Keratinocyte (primary cell): ENCODE measurements around the gene HRAS. TPM values are rescaled to one million over a fixed set of nuclear protein-coding genes. Genes with fewer than 3 reads are reported as not detected.

Experiments
- DNase-seq: peaks from one replicate; pipeline ENCODE4 v3.0.0-alpha.2; 2011; ENCODE audit warnings: low read depth, missing footprints, low spot score
- FAIRE-seq: peaks from 2 replicates; lab custom pipeline; 2011; peaks lifted over from hg19 to GRCh38; lab: Jason Lieb, UNC
- H2AFZ ChIP-seq: 2 replicates; pipeline ENCODE4 v1.6.0; 2012; ENCODE audit warnings: low read length, control low read depth, inconsistent platforms; ENCODE audit not compliant: control insufficient read depth
- H3K27ac ChIP-seq: 2 replicates; pipeline ENCODE4 v1.5.1; 2011; ENCODE audit warnings: low read length; ENCODE audit not compliant: control insufficient read depth, insufficient read depth
- H3K27me3 ChIP-seq: 3 replicates; pipeline ENCODE4 v1.6.0; 2011; ENCODE audit warnings: low read length; ENCODE audit not compliant: control insufficient read depth, insufficient read depth; ENCODE audit errors: extremely low read depth
- H3K36me3 ChIP-seq, 2 experiments: 2 replicates in 1 of 2; 3 replicates in 1 of 2; pipeline ENCODE4 v1.5.1; 2011; ENCODE audit warnings: low read length in 2 of 2, mild to moderate bottlenecking in 1 of 2; ENCODE audit not compliant: control insufficient read depth in 2 of 2, insufficient read depth in 2 of 2; ENCODE audit errors: extremely low read depth in 1 of 2
- H3K4me1 ChIP-seq: 3 replicates; pipeline ENCODE4 v1.5.1; 2011; ENCODE audit warnings: low read length; ENCODE audit not compliant: control insufficient read depth, insufficient read depth; ENCODE audit errors: extremely low read depth
- H3K4me2 ChIP-seq: 3 replicates; pipeline ENCODE4 v1.6.0; 2011; ENCODE audit warnings: low read depth, low read length; ENCODE audit not compliant: control insufficient read depth, insufficient read depth; ENCODE audit errors: extremely low read depth
- H3K4me3 ChIP-seq, 3 experiments: fragments of 200-600 bp in 1 of 3; sonication (generic) in 1 of 3; 2 replicates in 2 of 3; 3 replicates in 1 of 3; pipeline ENCODE4 v1.5.1; 2011 to 2016; ENCODE audit warnings: low read length in 3 of 3, mild to moderate bottlenecking in 3 of 3, control low read depth in 2 of 3, inconsistent platforms in 1 of 3, low read depth in 1 of 3, mixed read lengths in 1 of 3, mixed run types in 1 of 3, moderate library complexity in 1 of 3; ENCODE audit not compliant: control insufficient read depth in 2 of 3, insufficient read depth in 2 of 3; ENCODE audit errors: extremely low read depth in 1 of 3
- H3K79me2 ChIP-seq: 2 replicates; pipeline ENCODE4 v1.6.0; 2012; ENCODE audit warnings: low read length; ENCODE audit not compliant: control insufficient read depth, insufficient read depth
- H3K9ac ChIP-seq: 3 replicates; pipeline ENCODE4 v1.6.0; 2011; ENCODE audit warnings: low read length; ENCODE audit not compliant: control insufficient read depth, insufficient read depth; ENCODE audit errors: extremely low read depth
- H3K9me1 ChIP-seq: 3 replicates; pipeline ENCODE4 v1.6.0; 2011; ENCODE audit warnings: low read length; ENCODE audit not compliant: control insufficient read depth, insufficient read depth; ENCODE audit errors: extremely low read depth
- H3K9me3 ChIP-seq: 2 replicates; pipeline ENCODE4 v1.5.1; 2012; ENCODE audit warnings: low read depth, low read length; ENCODE audit not compliant: control insufficient read depth
- H4K20me1 ChIP-seq: 3 replicates; pipeline ENCODE4 v1.6.0; 2011; ENCODE audit warnings: low read length; ENCODE audit not compliant: control insufficient read depth, insufficient read depth; ENCODE audit errors: extremely low read depth
- CTCF ChIP-seq, 3 experiments: IDR thresholded peaks in 1 of 3; conservative IDR thresholded peaks in 1 of 3; optimal IDR thresholded peaks in 1 of 3; 2 replicates in 2 of 3; 3 replicates in 1 of 3; pipeline versions ENCODE3 to v1.5.1; 2011; ENCODE audit warnings: low read length in 3 of 3, mild to moderate bottlenecking in 3 of 3, moderate library complexity in 2 of 3, control low read depth in 1 of 3, inconsistent platforms in 1 of 3; ENCODE audit not compliant: insufficient read depth in 2 of 3; ENCODE audit errors: extremely low read depth in 1 of 3
- EZH2 ChIP-seq: IDR thresholded peaks from one replicate; pipeline ENCODE4 v1.6.1; 2012; ENCODE audit warnings: inconsistent platforms, mild to moderate bottlenecking, low read length, moderate library complexity
- dilution Hi-C: fragments of 300-500 bp; cut with MboI; formaldehyde crosslinking; loops from one replicate; pipeline ENCODE4 v1.7.0; 2020; ENCODE audit warnings: low sequenced_read_pairs; ENCODE audit not compliant: extremely low pct_ligation_motif_present
- polyA plus RNA-seq, 5 experiments: library from polyadenylated mRNA; depleted of rRNA in 3 of 5; stranded (reverse) in 3 of 5; stranded (forward) in 1 of 5; unstranded in 1 of 5; fragments of >200 nt; gene quantifications; 1 replicate in 1 of 5; 2 replicates in 3 of 5; 3 replicates in 1 of 5; pipeline versions ENCODE4 v1.2.1 to v1.2.3, GENCODE V29; 2011 to 2012; ENCODE audit warnings: missing spikeins in 2 of 5, low read depth in 1 of 5, low replicate concordance in 1 of 5

The HRAS gene
- polyA plus RNA-seq, 1 donor (not counting 4 experiments of a cell fraction or from before 2014, with no cell fraction given), result 112 TPM

GRCh38 chr11:577611-577894 is 42.2 kb upstream of the HRAS start:
- Histone ChIP-seq H3K4me3 (peak overlapping the region; percentile 78 to 97 (median 96)), H3K9ac (peak overlapping the region; percentile 99), H2AFZ (no peak overlapping the region), H3K79me2 (peaks cover 57% of the 10 kb centered on the region), H3K9me1 (peaks cover 8% of the 10 kb centered on the region), H4K20me1 (peaks cover 46% of the 10 kb centered on the region), H3K27me3 (no peaks in the 10 kb centered on the region), H3K36me3 (peaks cover 8 to 15% of the 10 kb centered on the region in 2 experiments), H3K4me2 (peak overlapping the region; percentile 97), H3K27ac (peak overlapping the region; percentile 83), H3K9me3 (no peaks in the 10 kb centered on the region), H3K4me1 (peaks cover 37% of the 10 kb centered on the region)
- no peak for DNase-seq
- TF ChIP-seq EZH2, result no peak
- no peak for TF ChIP-seq CTCF (optimal IDR thresholded peaks at IDR 0.05 in 1 of 3, IDR thresholded peaks at IDR 0.05 in 1 of 3, conservative IDR thresholded peaks at IDR 0.05 in 1 of 3; ENCODE audit: extremely low read depth in 1 of 3, insufficient read depth in 2 of 3, low read length in 3 of 3)
- FAIRE-seq, result no peak
- dilution Hi-C loops, result no loop called here

- H3K9me1 ChIP-seq, result peaks cover 8% of the 10 kb centered on the region
- H4K20me1 ChIP-seq, result peaks cover 45% of the 10 kb centered on the region
- H3K79me2 ChIP-seq, result peaks cover 53% of the 10 kb centered on the region
- no peaks in the 10 kb centered on the region for H3K27me3 ChIP-seq
- DNase-seq (no peak), FAIRE-seq (no peak)
- peaks cover 8 to 15% of the 10 kb centered on the region in 2 experiments for H3K36me3 ChIP-seq
- peak overlapping the region; percentile 97 for H3K4me2 ChIP-seq
- H3K4me1 ChIP-seq, result peaks cover 37% of the 10 kb centered on the region
- H3K9me3 ChIP-seq, result no peaks in the 10 kb centered on the region
- TF ChIP-seq CTCF (optimal IDR thresholded peaks at IDR 0.05 in 1 of 3, IDR thresholded peaks at IDR 0.05 in 1 of 3, conservative IDR thresholded peaks at IDR 0.05 in 1 of 3; ENCODE audit: extremely low read depth in 1 of 3, insufficient read depth in 2 of 3, low read length in 3 of 3) (no peak), EZH2 (no peak)
- H3K9ac ChIP-seq, result peak overlapping the region; percentile 99
- peak overlapping the region; percentile 78 to 97 (median 96) for H3K4me3 ChIP-seq
- H2AFZ ChIP-seq, result no peak overlapping the region
- peak overlapping the region; percentile 83 for H3K27ac ChIP-seq
- dilution Hi-C loops, result no loop called here
Measured at GRCh38 chr11:576811-577610, 41.6 kb upstream of the HRAS start.
